ENCODE data around the gene DUSP22. TPM values are rescaled to one million over a fixed set of nuclear protein-coding genes. Genes with fewer than 3 reads are reported as not detected.

Gene DUSP22
- polyA plus RNA-seq, 3 donors = 107 to 120 (median 117) TPM

DNA sequence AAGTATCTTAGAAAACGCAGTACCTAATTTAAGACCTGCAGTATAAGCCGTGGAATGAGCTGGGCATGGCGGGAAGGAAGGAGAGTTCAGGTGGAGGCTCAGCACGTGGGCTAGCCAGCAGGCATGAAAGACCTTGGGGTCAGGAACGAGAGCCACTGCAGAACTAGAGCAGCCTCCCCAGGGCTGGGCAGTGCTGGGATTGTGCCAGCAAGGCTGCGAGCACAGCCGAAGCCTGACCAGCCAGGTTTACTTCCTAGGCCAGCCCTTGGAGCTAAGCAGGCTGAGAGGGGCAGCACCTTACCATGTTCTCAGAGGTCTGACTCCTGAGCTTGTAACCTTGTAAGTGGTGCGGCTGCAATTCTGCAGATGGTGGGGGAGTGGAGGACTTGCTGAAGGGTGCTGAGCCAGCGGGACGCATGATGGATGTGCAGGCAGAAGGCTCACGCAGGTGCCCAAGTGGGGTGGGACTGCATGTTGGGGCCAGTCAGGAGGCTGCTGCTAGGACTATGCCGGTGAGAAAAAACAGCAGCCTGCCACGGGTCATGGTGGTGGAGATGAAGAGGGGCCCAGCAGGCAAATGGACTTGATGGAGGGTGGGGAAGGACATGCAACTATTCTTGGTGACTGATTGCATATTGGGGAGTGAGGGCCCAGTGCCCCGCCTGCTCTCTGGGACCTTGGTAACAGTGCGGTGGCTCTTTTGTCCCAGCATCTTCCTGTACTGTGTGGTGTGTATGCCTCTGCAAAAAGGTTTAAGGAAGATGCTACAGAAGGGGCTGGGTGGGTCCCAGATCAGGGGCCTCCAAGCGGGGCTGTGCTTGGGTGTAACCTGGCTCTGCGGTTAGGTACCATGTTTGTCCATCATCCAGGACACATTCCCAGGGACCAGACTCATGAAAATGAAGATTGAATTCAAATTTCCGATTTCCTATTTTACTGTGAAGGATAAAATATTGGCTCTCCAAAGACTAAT is 61.6 kb downstream of the DUSP22 start:
- WGBS (ENCODE audit: insufficient coverage) = 88% methylated on average over 18 of the region's 18 CpGs
- Mint-ChIP-seq H3K4me1 (peaks cover 25% of the 10 kb centered on the region), H3K27ac (peak overlapping the region in 2 of 7 donors; percentile 9 to 62)

More for the DNA sequence above, 61.6 kb downstream of the DUSP22 start:
- Histone ChIP-seq H3K9ac (ENCODE audit: insufficient read depth, low read length, poor library complexity, severe bottlenecking) (no peak overlapping the region), H3K27ac (ENCODE audit: low read depth in 1 of 2, low read length in 2 of 2) (no peak overlapping the region), H3K27me3 (ENCODE audit: control insufficient read depth in 2 of 2, insufficient read depth in 2 of 2, low read length in 2 of 2) (no peaks in the 10 kb centered on the region), H3K4me2 (replicated peaks; ENCODE audit: extremely low read depth, low read length, poor library complexity, severe bottlenecking) (no peak overlapping the region), H3K4me1 (ENCODE audit: control insufficient read depth in 1 of 2, insufficient read depth in 2 of 2, low read length in 2 of 2) (peaks cover 32% of the 10 kb centered on the region in 2 donors), H3K9me3 (replicated peaks in 1 of 2; ENCODE audit: control insufficient read depth in 1 of 2, insufficient read depth in 1 of 2, low read length in 2 of 2) (no peaks in the 10 kb centered on the region), H3K36me3 (replicated peaks in 1 of 2; ENCODE audit: control insufficient read depth in 1 of 2, insufficient read depth in 2 of 2, low read length in 2 of 2) (peaks cover 29 to 44% of the 10 kb centered on the region in 2 donors), H3K79me2 (ENCODE audit: insufficient read depth, low read length) (no peaks in the 10 kb centered on the region), H3K4me3 (replicated peaks in 1 of 3; ENCODE audit: low read depth in 2 of 3, low read length in 3 of 3) (no peak overlapping the region), H4K20me1 (ENCODE audit: insufficient read depth, low read length) (no peaks in the 10 kb centered on the region), H2AFZ (ENCODE audit: insufficient read depth, low read depth, low read length, poor library complexity, severe bottlenecking) (no peak overlapping the region)
- TF ChIP-seq CTCF (IDR thresholded peaks at IDR 0.05) = no peak
- intact Hi-C loops (cut with micrococcal nuclease) = no loop called here
- Mint-ChIP-seq H3K36me3 (peaks cover 38 to 57% of the 10 kb centered on the region in 2 donors), H3K27me3 (ENCODE audit: low read depth in 3 of 3) (peaks cover 2 to 3% (median 2%) of the 10 kb centered on the region in 3 donors), H3K4me3 (no peak overlapping the region), H3K9me3 (peaks cover 0 to 29% (median 4%) of the 10 kb centered on the region in 7 donors)
- DNase-seq = no peak

All from CD14-positive monocyte (primary cell).